Activated CD4-positive, alpha-beta T cell treated with anti-CD3 and anti-CD28 coated beads, Interleukin-10, Interleukin-2, amounts not matched to agents 100 ng/mL and 50 ng/mL, durations not matched to agents 16 hours and 8 hours (primary cell): ENCODE data around the gene PLEKHF1.
A peak's percentile ranks its signal among the peaks of the same experiment; 100 is the strongest.

ENCODE experiments used
- DNase-seq: peaks from one replicate; pipeline ENCODE4 v3.0.0-alpha.2; 2020

PLEKHF1 gene

DNA sequence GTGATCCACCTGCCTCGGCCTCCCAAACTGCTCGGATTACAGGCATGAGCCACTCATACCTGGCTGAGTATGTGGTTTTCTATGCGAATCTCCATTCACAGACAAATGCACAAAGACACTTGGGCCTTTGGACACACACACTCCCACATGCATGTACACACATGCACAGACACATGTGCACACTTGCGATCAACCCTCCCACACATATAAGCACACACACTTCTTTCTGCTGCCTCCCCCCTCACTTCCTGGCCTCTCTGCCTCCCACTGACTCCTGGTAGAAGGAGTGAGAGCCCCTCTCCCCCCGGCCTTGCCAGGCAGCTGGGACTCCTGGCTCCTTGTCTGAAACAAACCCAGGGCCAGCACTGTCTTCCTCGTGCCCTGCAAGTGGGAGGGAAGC, 29.3 kb upstream of the PLEKHF1 start:
- DNase-seq: no peak

DNA sequence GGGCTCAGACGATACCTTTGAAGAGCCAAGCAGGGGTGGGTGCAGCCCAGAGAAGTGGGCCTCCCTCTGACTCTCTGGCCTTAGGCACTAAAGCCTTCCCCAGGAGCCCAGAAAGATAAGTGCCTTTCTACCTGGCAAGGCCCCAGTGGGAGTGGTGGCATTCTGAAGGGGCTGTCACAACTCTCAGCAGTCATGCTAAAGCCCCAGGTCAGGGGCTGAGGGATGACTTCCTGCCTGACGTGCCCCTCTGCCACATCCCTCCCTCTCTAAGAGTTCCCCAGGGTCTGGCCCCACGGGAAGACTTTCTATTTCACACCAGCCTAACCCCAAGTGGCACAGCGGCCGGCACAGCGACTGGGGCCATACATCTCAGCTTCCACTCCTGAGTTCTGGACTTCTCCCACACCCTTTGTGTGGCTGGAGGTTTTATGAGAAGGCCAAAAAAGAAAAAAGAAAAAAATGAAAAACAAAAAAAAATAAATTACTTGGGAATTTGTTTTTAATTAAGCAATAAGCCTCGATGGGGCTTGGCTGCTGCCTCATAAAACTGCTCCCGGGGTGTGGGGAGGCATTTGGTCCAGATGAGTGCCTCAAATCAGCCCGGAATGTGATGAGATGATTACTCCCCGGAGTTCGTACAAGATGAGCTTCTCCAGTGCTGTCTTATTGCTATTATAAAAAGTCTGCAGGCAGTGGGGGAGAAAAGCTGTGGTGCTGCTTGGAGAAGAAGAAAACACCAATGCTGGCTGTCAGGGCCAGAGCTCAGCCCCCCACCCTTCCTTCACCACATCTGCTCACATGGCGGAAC, 28.5 kb upstream of the PLEKHF1 start:
- no peak for DNase-seq

DNA sequence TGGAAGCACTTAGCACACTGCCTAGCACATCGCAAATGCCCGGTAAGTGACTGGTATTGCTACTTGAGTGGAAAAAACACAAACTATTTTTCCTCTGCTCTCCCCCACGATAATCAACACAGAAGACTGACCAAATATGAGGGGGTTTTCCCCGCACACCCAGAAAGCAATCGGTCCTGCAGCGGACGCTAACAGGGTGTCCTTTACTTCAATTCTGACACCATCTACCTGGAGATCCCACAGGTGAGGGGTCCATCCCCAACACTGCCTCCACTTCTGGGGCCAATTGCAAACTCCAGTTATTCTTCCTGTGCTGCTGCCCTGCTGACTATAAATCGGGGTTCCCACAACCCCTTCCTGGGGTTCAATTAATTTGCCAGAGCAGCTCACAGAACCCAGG, 26.2 kb upstream of the PLEKHF1 start:
- no peak for DNase-seq

DNA sequence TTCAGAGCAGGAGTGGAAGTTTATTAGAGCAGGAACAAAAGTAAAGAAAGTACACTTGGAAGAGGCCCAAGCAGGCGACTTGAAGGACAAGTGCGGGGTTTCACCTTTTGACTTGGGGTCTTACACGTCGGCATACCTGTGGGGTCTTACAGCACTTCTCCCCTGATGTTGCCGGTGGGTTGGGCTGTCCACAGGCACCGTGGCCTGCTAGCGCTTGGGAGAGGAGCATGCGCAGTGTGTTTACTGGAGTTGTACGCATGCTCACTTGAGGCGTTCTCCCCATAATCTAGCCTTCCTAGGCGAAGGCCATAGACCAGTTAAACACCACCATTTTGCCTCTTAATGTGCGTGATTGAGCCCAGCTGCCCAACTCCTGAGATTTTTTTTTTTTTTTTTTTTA, 25.0 kb upstream of the PLEKHF1 start:
- DNase-seq: no peak

DNA sequence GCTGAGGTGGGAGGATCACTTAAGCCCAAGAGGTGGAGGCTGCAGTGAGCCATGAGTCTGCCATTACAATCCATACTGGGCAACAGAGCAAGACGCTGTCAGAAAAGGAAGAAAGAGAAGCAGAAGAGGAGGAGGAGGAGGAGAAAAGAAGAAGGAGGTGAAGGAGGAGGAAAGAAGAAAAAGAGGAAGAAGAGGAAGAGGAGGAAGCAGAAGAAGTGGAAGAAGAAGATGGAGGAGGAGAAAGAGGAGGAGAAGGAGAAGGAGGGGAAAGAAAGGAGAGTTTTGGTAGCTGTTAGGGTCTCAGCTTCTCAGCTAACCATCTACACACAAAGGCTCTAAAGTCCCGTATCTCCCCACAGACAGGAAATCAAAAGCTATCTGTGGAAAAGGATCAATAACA, 23.7 kb upstream of the PLEKHF1 start:
- no peak for DNase-seq

DNA sequence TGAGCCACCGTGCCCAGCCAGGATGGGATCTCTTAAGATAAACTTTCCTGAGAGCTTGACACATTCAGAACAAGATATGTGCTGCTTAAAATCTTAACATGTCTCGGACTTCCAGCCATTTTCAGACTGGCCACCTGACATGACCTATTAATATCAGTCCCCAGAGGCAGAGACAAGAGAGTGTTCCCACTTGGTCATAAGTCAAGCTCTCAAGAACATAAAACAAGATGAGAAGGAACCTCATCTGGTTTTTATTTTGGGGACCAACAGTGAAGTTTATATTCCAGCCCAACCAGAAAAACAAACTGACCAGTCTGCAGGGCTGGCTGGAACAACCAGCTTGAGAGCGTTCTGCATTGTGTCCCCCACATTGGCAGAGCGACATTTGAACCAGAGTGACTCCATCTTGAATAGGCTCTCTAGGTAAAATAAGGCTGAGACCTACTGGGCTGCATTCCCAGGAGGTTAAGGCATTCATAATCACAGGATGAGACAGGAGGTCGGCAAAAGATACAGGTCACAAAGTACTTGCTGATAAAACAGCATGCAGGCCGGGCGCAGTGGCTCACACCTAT, 21.8 kb upstream of the PLEKHF1 start:
- no peak for DNase-seq

DNA sequence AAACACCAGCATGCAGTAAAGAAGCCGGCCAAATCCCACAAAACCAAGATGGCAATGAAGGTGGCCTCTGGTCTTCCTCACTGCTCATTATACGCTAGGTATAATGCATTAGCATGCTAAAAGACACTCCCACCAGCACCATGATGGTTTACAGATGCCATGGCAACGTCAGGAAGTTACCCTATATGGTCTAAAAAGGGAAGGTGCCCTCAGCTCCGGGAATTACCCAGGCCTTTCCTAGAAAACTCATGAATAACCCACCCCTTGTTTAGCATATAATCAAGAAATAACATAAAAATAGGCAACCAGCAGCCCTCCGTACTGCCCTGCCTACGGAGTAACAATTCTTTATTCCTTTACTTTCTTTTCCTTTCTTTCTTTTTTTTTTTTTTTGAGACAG, 21.1 kb upstream of the PLEKHF1 start:
- no peak for DNase-seq

DNA sequence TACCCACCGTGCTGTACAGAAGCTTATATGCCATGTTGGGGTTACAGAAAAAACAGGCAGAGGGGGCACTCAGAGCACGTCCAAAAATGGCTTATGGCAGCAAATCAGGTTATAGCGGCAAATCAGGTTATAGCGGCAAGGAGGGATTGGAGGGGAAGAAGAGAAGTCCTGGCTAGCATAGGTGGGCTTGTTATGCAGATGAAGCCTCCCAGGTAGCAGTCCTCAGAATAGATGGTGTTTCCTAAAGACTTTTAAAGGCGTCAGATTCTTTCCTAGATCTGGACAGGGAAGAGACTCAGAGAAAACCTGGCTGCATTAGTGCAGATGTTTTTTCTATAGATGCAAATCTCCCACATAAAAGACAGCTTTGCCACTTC, 19.8 kb upstream of the PLEKHF1 start:
- DNase-seq: no peak

DNA sequence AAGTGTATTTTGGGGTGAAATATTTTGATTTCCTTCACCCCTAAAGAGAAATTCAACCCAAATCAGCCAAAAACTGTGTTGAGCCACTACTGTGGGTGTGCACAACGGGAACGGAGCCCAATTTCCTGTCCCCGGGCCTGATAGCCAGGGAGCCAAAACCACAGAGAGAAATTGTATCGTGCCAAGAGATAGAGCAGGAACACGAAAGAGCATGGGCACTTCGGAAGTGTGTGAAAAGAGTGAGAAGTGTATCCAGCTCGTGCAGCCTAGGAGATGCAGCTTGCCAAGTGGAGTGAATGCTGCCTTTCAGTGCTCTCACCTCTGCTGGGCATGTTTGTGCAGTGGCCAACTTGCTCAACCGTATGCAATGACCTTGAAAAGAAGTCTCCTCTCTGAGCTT, 19.4 kb upstream of the PLEKHF1 start:
- peak; percentile 33 for DNase-seq

DNA sequence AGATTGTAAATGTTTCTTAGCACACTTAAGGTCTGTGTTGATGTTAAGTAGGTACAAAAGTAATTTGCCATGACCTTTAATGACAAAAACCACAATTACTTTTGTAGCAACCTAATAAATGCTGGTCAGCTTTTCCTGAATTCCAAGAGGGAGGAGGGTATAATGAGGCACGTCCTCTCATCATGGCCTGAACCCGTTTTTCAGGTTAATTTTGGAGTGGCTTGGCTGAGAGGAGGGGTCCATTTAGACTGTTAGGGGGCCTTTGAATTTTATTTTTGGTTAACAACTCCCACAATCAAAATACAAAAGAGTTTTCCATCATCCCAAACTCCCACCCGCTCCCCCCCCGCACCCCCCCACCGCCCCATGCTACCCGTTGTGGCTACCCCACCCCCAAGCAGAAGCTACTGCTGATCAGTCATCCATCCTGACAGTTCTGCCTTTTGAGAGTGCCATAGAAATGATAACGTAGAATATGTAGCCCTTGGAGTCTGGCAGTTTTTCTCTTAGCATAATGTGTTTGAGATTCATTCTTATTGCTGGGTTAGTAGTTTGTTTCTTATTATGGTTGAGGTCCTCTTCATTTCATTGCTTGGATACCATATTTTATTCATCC, 14.4 kb upstream of the PLEKHF1 start:
- DNase-seq: no peak

DNA sequence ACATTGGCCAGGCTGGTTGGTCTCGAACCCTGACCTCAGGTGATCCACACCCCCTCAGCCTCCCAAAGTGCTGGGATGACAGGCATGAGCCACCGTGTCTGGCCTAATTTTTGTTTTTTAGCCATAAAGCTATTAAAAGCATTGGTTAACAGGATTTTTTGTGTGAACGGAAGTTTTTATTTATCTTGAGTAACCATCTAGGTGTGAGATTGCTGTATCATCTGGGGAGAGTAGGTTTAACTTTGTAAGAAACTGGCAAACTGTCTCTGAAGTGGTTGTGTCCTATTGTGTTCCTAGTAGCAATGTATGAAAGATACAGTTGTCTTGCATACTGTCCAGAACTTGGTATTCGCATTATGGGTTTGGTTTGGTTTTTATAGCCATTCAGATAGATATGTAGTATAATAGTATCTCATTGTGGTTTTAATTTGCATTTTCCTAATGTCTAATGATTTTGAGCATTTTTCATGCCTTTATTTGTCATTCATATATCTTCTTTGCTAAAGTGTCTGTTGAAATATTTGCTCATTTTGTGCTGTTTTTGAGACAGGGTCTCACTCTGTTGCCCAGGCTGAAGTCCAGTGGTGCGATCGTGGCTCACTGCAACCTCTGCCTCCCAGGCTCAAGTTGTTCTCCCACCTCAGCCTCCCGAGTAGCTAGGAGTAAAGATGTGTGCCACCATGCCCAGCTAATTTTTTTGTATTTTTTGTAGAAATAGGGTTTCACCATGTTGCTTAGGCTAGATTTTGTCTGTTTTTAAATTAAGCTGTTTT, 13.5 kb upstream of the PLEKHF1 start:
- DNase-seq: no peak

DNA sequence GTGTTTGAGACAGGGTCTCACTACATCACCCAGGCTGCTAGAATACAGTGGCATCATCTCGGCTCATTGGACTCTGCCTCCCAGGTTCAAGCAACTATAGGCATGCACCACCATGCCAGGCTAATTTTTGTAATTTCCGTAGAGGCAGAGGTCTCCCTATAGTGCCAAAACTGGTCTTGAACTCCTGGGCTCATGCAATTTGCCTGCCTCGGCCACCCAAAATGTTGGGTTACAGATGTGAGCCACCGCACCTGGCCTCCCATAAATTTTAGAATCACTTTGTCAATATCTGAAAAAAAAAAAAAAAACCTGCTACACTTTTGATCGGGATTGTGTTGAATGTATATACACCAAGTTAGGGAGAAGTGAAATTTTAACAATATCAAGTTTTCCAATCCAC, 11.9 kb upstream of the PLEKHF1 start:
- no peak for DNase-seq

DNA sequence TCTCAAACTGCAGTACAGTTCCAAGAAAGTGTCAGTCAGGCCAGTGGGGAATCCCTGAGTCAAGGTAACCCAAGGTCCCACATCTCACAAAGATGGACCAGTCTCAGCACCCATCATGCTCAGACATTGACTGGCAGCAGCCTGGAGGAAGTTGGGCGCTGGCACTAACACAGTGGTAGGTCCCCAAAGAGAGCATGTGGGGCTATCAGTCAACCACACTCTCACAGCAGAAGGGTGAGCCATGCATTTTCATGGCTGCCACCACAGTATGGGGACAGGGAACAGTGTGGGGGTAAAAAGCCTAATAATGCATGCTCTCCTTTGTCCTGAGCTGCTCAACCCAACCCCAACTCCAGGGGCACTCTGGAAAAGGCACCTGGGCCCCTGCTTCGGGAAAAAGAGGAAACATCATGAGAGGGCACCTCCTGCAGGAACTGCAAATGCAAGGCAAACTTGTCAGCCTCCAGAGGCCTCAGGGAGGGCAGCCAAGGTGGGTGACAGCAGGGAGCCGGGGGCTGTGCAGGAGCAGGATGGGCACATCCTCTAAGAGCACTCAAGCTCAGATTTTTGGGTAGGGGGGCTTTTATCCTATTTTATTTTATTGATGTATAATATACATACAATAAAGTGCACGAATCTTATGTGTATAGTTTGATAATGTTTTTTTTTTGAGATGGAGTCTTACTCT, 9.5 kb upstream of the PLEKHF1 start:
- DNase-seq: no peak

DNA sequence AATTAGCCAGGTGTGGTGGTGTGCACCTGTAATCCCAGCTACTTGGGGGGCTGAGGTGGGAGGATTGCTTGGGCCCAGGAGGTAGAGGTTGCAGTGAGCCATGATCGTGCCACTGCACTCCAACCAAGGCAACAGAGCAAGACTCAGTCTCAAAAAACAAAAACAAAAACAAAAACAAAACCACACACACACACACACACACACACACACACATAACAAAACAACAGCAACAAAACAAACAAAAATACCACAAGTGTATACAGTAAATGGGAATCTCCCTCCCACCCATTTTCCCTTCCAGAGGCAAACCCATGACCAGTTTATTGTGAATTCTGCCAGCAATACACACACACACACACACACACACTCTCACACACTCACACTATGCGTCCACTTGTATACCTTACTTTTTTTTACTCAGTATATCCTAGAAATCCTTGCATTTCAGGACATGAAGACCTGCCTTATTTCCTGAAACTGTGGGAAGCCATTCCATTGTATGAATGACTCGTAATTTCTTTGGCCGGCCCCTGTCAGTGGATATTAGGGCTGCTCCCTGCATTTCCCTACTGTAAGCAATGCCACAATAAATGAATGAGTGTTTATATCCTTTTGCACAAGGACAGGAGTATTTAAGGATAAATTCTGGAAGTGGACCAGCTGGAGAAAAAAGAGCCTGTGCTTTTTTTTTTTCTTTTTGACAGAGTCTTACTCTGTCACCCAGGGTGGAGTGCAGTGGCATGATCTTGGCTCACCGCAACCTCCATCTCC, 6.9 kb upstream of the PLEKHF1 start:
- DNase-seq: no peak

DNA sequence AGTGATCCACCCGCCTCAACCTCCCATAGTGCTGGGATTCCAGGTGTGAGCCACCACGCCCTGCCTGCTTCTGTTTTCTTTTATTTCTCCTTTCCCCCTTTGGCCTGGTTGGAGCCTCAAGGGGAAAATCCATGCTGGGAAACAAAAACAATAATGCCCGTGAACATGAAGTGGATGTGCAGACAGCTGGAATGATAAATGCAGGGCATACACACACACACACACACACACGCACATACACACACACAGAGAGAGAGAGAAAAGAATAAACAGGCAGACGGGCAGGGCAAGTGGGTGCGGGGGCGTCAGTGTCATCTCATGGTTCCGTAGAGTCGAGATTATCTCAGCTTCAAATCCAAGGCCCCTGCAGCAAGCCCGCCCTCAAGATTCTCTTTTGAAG, 4.4 kb upstream of the PLEKHF1 start:
- no peak for DNase-seq

DNA sequence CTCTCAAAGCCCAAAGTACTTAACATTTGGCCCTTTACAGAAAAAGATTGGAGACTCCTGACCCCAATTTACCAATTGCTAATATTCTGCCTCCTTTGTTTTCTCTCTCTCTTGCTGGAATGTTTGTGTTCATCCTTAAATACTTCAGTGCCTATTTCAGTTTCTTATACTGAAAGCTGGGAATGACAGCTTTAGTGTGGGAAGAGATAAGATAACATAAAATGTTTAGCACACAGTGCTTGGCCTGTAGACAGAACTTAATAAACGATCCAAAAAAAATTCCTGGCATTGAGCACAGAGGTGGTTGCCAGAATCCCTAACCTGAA, 3.0 kb upstream of the PLEKHF1 start:
- no peak for DNase-seq

DNA sequence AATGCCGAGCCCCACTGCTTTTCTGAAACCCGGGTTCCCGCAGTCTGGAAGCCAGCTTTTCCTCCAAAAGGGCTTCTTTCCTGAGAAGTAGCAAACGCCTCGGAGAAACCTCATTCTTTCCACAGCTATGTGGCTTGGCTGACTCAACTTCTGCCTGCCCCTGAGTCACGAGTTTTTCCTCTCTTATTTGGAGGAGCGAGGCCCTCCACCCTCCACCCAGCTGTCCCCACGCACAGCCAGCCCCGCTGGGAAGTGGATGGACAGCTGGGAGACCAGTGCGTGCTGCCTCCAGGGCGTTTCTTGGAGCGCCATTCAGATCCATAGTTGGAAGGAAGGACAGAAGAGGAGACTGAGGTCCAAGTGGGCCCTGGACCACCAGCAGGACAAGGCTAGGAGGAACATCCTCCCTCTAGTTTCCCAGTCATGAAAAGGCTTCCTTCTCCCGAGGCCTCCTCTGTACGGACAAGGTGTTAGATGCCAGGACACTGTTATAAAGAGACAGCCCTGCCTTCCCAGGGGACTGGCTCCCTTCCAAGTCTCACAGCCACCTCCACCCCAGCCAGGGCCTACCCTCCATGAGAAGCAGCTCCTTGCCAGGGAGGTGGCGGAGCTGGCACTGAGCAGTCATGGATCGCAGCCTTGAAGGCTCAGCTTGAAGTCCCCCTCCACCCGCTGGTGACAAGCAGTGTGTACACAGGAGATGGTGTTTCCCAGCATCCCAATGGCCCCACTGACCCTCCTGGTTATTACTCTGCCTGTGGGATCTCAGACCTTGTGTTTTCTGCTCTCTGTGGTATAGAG, 2.5 kb upstream of the PLEKHF1 start:
- peak; percentile 70 for DNase-seq

DNA sequence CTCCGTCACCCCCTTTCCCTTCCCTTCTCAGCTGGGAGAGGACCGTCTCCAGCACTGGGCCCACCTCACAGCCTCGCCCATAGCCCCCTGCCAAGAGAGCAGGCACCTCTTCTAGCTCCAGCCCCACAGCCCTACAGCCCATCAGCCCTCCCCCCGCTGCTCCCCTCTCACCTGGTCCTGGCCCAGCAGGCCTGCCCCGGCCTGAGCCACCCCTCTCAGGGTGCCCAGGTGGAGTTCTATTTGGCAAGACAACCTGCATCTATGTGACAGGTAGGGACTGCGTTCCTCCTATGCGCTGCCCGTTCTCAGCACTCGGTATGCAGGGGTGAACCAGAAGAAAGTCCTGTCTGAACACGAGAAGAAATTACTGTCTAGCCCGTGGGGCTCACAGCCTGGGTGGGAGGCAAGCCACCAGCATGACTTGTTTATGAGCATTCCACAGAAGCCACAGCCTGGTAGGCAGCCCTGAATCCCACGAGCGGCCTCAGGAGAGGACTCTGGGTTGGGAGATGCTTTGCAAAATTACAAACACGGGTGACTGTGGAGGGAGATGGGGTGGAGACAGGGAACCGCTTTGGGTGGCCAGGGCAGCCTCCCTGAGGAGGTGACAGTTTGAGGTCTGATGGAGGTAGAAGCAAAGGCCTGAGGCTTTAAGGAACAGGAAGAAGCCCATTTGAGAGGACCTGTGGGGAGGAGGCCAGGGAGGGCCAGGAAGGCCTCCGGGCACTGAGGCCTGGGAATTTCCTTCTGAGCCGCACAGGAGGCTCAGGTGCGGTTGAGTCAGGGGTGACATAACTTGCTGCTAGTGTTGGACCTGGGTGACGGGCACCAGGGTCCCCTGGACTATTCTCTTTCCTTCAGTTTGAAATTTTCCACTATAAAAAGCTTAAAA, 1.2 kb upstream of the PLEKHF1 start:
- no peak for DNase-seq

DNA sequence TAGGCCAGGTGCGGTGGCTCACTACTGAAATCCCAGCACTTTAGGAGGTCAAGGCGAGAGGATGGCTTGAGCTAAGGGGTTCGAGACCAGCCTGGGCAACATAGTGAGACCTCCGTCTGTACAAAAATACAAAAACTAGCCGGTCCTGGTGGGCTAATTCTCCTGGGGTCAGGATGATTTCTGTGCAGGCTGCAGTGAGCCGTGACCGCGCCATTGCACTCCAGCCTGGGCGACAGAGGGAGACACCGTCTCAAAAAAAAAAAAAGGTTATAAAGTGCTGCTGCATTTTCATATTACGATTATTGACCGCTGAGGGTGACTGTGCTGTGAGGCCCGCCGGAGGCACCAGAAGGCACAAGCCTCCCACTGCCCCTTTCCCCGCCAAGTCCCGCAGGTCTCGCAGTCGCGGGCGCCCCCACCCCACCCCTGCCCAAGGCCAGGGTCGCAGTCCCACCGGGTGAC, 477 bp upstream of the PLEKHF1 start:
- no peak for DNase-seq

DNA sequence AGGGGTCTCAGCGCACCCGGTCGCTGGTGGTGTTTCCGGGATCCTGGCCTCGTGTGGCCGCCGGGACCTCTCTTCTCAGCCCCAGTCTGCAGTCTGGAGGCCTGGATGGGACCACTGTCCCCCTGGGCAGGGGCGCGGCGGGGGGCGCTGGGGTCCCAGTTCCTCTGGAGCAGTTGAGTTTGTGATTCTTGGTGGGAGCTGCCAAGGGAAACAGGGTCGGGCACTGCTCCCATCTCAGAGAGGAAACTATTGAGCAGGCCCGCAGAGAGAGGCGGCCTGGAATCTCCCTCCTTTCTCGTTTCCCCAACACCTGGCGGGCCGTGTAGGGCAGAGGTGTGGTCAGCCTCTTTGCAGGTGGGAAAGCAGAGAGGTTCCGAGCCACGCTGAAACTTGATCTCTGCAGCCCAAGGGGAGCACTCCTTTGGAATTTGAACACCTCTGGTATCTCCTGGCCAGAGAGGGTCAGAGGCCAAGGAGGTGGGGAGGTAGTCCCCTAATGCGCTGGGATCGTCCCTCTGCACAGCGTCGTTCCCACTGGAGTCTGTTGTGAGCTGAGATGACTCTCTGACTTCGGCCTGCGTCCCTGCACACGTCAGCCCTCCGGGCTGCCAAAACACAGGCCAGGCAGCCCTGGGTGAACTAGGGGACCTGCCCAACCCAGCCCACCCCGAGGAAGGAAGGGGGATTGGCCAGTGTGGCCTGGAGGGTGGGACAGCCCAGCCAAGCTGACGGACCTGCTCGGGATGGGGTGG, 741 bp downstream of the PLEKHF1 start:
- no peak for DNase-seq
